GM12891 (cell line): Measurements from ENCODE around the gene LINGO4.

Source experiments
- PAX5 ChIP-seq: IDR thresholded peaks from 2 replicates; pipeline ENCODE4 v1.6.1; 2011; ENCODE audit warnings: low read length, moderate library complexity, mild to moderate bottlenecking; ENCODE audit not compliant: insufficient read depth, severe bottlenecking
- POLR2A ChIP-seq: IDR thresholded peaks from 2 replicates; pipeline ENCODE4 v1.6.1; 2011; ENCODE audit warnings: low read depth, low read length, control low read depth
- POLR2AphosphoS5 ChIP-seq: IDR thresholded peaks from 2 replicates; pipeline ENCODE4 v1.6.1; 2011; ENCODE audit warnings: low read depth, low read length, control low read depth
- POU2F2 ChIP-seq: IDR thresholded peaks from 2 replicates; pipeline ENCODE4 v1.6.1; 2011; ENCODE audit warnings: low read depth, mild to moderate bottlenecking, control low read depth, low read length, moderate library complexity
- SPI1 ChIP-seq: IDR thresholded peaks from 2 replicates; pipeline ENCODE4 v1.6.1; 2011; ENCODE audit warnings: low read depth, low read length, control low read depth
- TAF1 ChIP-seq: IDR thresholded peaks from 2 replicates; pipeline ENCODE4 v1.6.1; 2011; ENCODE audit warnings: low read depth, low read length, control low read depth

- TF ChIP-seq POLR2A (no peak), POLR2AphosphoS5 (no peak), TAF1 (no peak), POU2F2 (no peak), PAX5 (no peak), SPI1 (no peak)
These were observed 33.8 kb upstream of the LINGO4 start for GRCh38 chr1:151839082-151839412.
